HG03342 (cell line): ENCODE data around the gene CDC42SE1.

Experiments used
- ATAC-seq: cut with Tn5 transposase; IDR thresholded peaks from one replicate; pipeline ENCODE4 v1.9.1; 2021; ENCODE audit warnings: mild to moderate bottlenecking, moderate library complexity; ENCODE audit not compliant: unreplicated experiment

The CDC42SE1 gene

GRCh38 chr1:151009674-151010345 is 49.6 kb downstream of the CDC42SE1 start:
- no peak for ATAC-seq

DNA sequence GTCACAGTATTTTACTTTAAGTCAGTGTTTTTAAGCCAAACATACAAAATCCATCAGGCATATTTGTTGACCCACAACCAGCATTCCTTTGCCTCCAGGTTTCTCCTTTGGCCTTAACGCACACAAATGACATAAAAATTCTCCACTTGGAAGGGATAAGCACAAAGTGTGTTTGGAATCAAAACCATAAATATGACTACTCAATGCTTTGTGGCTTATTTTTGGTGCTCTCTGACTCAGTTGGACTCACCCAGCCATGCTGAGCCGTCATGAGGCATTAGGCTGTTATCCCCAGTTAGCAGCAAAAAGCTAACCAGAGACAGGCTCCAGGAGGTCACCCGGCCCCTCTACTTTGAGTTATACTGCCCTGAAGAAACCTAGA is 50.2 kb downstream of the CDC42SE1 start:
- ATAC-seq = no peak

- ATAC-seq = peak; percentile 81
Observed at GRCh38 chr1:151008244-151009205, 50.9 kb downstream of the CDC42SE1 start, which contains the start of gene PRUNE1. Gene PRUNE1, plus strand, starts transcription at chr1:151008449. Its CDS starts 184 bp downstream, at chr1:151008633.

- ATAC-seq = peak; percentile 1
Observed at GRCh38 chr1:151007853-151008243, 51.6 kb downstream of the CDC42SE1 start.

DNA sequence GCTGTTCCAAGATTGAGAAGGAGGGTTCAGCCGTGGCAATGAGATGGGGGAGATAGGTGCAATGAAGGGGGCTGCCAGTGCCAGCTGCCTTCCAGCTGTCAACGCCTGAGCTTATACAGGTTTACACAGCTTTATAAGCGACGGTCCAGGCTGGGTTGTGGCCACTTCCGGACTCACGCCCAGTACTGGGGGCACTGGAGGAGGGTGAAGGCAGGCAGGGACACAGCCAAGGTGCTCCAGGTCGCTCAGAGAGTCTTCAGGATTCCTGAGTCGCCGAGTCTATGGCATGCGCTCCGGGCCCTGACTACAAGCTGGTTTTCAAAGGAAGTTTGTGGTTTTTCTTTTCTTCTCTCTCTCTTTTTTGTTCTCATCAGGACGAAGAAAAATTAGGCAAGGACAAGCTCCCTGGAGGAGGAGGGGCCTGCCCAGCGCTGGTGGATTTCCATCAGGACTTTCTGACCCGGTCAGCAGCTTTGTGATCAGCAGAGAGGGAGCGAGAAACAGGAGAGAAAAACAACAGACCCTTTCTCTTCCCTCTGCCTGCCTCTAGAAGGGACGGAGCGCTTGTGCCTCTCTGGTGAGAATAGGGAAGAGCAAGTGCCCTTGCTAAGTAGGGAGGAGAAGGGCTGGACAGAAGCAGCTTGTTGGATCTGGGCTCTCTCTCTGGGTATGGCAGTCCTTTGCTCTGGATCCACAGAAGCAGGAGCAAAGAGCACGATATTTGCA is 52.9 kb downstream of the CDC42SE1 start, which contains the start of gene MINDY1:
MINDY1 (minus strand) TSS at position 576 of the 726 bp plus-strand sequence. CDS start 4,285 bp downstream, outside the sequence.
- ATAC-seq = no peak

DNA sequence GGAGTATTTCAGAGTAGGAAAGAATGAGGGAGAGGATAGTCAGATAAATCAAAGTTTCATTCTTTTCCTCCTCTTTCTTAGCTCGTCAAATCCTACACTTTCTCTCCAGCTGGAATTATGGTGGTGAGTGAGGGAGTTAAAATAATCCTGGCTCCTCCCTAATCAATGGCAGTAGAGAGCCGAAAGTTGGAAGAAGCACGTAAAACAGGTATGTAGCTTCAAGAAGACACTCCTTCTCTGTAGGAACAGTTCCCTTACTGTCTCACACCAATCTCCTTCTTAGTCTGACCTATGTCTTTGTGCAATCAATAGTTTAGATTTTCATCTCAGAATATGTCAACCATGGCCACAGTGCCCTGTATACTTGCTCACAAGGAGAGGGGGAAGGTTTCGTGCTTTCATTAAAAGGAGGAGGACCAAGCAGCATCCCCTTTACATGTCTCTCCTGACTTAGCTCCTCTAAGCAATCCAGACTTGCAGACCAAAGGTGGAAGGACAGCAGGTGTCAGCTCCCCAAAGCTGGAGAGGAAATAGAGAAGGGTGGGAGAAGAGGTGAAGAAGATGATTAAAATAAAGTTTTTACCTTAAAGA is 53.6 kb downstream of the CDC42SE1 start:
- ATAC-seq = no peak

GRCh38 chr1:151003180-151003579 is 56.2 kb downstream of the CDC42SE1 start:
- ATAC-seq = no peak

DNA sequence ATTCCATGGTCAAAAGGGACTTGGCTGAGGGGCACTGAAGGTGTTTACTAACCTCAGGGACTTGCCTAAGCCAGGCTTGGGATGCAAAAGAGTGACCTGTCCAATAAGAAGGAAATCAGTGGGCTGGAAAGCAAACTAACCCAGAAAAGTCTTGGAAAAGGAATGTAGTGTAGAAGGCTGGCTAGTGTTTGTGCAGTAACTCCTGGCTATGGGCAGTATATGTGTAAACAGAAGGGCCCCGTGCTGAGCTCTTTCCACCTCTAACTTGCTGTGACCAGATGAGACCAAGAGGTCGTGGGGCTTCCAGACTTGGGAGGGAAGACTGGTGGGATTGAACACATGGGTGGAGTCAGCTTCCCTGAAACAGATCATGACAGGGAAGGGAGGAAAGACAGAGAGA is 56.8 kb downstream of the CDC42SE1 start:
- ATAC-seq = no peak

- ATAC-seq = no peak
Observed at GRCh38 chr1:151002051-151002450, 57.4 kb downstream of the CDC42SE1 start.

GRCh38 chr1:151001602-151002001 is 57.8 kb downstream of the CDC42SE1 start:
- ATAC-seq = no peak
